PFSK-1 (cell line): ENCODE results near the gene CTDNEP1. TPM values are rescaled to one million over a fixed set of nuclear protein-coding genes. Genes with fewer than 3 reads are reported as not detected.

Source experiments
- FOXP2 ChIP-seq: optimal IDR thresholded peaks from 2 replicates; pipeline ENCODE3; 2011; ENCODE audit warnings: borderline replicate concordance, control low read depth, inconsistent platforms; ENCODE audit not compliant: insufficient read depth; ENCODE audit errors: extremely low read length, extremely low read depth
- POLR2AphosphoS5 ChIP-seq: IDR thresholded peaks from 2 replicates; pipeline ENCODE4 v1.6.1; 2012; ENCODE audit warnings: low read depth, mild to moderate bottlenecking, control low read depth, low read length, moderate library complexity
- SIN3A ChIP-seq: IDR thresholded peaks from 2 replicates; pipeline ENCODE4 v1.6.1; 2012; ENCODE audit warnings: mild to moderate bottlenecking, low read length, moderate library complexity, borderline replicate concordance; ENCODE audit not compliant: insufficient read depth
- TAF1 ChIP-seq: IDR thresholded peaks from 2 replicates; pipeline ENCODE4 v1.6.1; 2012; ENCODE audit warnings: low read length, control low read depth, borderline replicate concordance; ENCODE audit not compliant: insufficient read depth
- polyA plus RNA-seq: library from polyadenylated mRNA; unstranded; fragments of >200 nt; gene quantifications from one replicate; pipeline ENCODE4 v1.2.1, GENCODE V29; 2012; ENCODE audit warnings: low read depth, missing spikeins; ENCODE audit not compliant: insufficient read length
- TF ChIP-seq, protein P1 (sequence below), 2 experiments: IDR thresholded peaks; 2 replicates each; pipeline versions ENCODE4 v1.6.1 to v1.8.0; 2011 to 2012; ENCODE audit warnings: low read depth in 2 of 2, low read length in 2 of 2, control low read depth in 1 of 2, inconsistent platforms in 1 of 2, mild to moderate bottlenecking in 1 of 2, moderate library complexity in 1 of 2; ENCODE audit not compliant: insufficient read depth in 1 of 2

Gene CTDNEP1
- polyA plus RNA-seq = 163 TPM

DNA sequence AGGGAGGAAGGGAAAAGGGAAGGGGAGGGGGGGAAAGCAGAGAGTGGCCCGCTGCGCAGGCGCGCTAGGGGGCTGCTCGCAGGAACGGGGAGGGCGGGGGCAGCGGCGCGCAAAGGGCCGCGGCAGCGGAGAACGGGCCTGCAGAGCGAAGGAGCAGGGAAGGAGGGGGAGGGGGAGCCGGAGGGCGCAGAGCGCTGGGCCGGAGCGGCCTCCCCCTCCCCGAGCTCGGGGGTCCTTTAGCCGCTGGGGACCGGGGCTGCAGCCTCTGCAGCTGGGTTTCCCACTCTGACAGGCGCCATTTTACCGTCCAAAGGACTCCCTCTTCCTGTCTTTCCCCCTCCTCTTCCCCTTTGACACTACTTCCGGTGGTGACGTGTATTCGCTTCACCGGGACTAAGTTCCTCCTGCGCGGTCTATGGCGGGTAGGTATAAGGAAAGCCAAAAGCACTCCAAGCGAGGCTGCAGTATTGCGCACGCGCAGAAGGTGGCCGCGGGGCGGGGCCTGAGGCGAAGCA is at the start of gene CTDNEP1:
Gene CTDNEP1 (minus strand): TSS at position 74 of the 515 bp plus-strand sequence. CDS start 438 bp downstream, outside the sequence.
- no peak for TF ChIP-seq SIN3A
- TF ChIP-seq POLR2AphosphoS5 = peak; percentile 42; the same call in 1 of the 2 replicates
- TF ChIP-seq, protein P1, sequence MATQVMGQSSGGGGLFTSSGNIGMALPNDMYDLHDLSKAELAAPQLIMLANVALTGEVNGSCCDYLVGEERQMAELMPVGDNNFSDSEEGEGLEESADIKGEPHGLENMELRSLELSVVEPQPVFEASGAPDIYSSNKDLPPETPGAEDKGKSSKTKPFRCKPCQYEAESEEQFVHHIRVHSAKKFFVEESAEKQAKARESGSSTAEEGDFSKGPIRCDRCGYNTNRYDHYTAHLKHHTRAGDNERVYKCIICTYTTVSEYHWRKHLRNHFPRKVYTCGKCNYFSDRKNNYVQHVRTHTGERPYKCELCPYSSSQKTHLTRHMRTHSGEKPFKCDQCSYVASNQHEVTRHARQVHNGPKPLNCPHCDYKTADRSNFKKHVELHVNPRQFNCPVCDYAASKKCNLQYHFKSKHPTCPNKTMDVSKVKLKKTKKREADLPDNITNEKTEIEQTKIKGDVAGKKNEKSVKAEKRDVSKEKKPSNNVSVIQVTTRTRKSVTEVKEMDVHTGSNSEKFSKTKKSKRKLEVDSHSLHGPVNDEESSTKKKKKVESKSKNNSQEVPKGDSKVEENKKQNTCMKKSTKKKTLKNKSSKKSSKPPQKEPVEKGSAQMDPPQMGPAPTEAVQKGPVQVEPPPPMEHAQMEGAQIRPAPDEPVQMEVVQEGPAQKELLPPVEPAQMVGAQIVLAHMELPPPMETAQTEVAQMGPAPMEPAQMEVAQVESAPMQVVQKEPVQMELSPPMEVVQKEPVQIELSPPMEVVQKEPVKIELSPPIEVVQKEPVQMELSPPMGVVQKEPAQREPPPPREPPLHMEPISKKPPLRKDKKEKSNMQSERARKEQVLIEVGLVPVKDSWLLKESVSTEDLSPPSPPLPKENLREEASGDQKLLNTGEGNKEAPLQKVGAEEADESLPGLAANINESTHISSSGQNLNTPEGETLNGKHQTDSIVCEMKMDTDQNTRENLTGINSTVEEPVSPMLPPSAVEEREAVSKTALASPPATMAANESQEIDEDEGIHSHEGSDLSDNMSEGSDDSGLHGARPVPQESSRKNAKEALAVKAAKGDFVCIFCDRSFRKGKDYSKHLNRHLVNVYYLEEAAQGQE (IDR thresholded peaks at IDR 0.05; ENCODE audit: insufficient read depth in 1 of 2, low read depth in 2 of 2, low read length in 2 of 2) = peak in 1 of 2 experiments; percentile 28; a peak in 1 of 4 replicates
- TF ChIP-seq TAF1 = peak; percentile 71; the same call in 1 of the 2 replicates

DNA sequence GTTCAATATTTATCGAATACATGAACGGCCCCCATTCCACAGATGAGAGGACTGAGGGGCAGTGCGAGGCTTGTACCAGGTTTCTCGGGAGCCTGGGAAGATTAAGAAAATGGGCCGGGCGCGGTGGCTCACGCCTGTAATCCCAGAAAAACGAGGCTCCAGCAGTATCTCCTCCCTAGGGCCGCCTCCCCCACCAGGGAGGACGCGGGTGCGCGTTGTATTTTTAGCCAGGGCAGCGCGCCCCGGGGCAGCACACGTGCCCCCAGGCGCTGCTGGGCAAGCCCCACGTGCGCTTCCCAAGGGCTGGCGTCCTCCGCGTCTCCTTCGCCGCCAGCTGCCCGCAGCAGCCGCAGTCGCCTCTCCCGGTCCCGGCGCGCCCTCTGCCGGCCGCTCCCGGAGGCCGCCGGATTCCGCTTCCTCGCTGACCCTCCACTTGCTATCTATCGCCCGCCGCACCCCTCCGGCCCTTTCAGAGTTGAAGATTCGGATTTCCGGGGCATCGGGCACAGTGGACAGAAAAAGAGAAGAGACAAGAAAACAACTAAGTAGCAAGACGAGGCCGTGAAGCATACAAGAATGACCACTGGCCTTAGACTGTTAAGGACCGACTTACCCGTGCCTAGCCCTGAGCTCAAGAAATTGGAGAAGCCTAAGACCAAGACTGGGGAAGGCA is 44.8 kb upstream of the CTDNEP1 start:
- TF ChIP-seq FOXP2 (peak; percentile 85), TAF1 (no peak), POLR2AphosphoS5 (no peak), SIN3A (0 out of 2 replicates have a peak, but pooled peaks have one; percentile 48)
- TF ChIP-seq, protein P1 (IDR thresholded peaks at IDR 0.05; ENCODE audit: insufficient read depth in 1 of 2, low read depth in 2 of 2, low read length in 2 of 2) = no peak

DNA sequence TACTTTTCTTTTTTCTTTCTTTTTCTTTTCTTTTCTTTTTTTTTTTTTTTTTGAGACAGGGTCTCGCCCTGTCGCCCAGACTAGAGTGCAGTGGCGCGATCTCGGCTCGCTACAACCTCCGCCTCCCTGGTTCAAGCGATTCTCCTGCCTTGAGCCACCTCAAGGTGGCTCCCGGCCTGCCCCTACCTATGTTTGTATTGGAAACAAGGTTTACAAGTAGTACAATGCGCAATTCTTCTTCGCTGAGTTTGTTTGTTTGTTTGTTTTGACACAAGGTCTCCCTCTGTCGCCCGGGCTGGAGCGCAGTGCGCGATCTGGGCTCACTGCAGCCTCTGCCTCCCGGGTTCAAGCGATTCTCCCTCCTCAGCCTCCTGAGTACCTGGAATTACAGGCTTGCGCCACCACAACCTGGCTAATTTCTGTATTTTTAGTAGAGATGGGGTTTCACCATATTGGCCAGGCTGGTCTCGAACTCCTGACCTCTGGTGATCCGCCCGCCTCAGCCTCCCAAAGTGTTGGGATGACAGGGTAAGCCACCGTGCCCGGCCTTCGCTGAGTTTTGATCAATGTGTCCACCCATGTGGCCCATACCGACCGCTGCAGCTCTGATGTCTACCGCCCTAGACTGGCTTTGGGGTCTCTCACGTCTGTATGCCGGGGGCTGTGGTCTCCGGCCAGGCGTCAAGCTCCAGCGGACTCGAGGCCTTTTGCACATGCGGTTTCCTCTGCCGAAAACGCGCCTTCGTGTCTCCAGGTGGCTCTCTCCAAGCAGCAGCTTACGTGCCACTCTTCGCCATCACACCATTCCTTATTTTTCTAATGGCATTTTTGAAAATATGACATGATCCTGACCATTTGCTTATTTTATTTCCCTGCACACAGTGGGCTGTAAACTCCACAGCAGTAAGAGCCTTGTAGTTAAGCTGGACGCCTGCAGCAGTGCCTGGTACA is 44.0 kb upstream of the CTDNEP1 start:
- TF ChIP-seq POLR2AphosphoS5 (no peak), TAF1 (no peak), FOXP2 (no peak), SIN3A (no peak)
- TF ChIP-seq, protein P1 (IDR thresholded peaks at IDR 0.05; ENCODE audit: insufficient read depth in 1 of 2, low read depth in 2 of 2, low read length in 2 of 2) = no peak

DNA sequence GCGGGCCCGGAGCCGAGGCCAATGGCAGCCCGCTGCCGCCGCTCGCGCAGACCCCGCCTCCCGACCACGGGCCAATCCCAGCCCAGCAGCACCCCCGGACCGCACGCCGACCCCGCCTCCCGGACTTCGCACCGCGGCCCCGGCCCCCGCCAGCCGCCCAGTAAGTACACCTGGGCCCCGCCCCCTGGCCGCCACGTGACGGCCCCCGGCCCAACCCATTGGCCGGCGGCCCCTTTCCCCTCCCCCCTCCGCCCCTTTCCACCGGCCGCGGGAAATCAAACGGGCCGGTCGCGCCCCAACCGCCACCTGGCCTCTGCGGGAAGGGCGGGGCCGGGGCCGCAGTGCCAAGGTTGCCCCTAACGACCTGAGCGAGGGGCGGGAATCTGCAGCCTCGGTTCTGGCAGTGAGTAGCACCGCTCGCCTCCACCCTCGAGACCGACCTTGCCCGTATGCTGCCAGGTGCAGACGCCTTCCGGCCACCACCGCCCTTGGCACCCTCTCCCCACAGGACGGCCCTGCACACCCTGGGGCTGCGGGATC is 43.1 kb upstream of the CTDNEP1 start, which contains the start of gene YBX2:
Gene YBX2 (minus strand): TSS at position 26 of the 540 bp plus-strand sequence. CDS start 139 bp downstream, outside the sequence.
- TF ChIP-seq, protein P1 (IDR thresholded peaks at IDR 0.05; ENCODE audit: insufficient read depth in 1 of 2, low read depth in 2 of 2, low read length in 2 of 2) = no peak
- no peak for TF ChIP-seq SIN3A
